Bronchial epithelial cell (primary cell): ENCODE data around the gene ADRA2A. TPM values are rescaled to one million over a fixed set of nuclear protein-coding genes. Genes with fewer than 3 reads are reported as not detected.

ENCODE experiments used
- DNase-seq: peaks from one replicate; pipeline ENCODE4 v3.0.0-alpha.2; 2010; ENCODE audit warnings: low read depth
- FAIRE-seq: peaks from 2 replicates; lab custom pipeline; 2011; peaks lifted over from hg19 to GRCh38; lab: Jason Lieb, UNC
- H3K27me3 ChIP-seq: 2 replicates; pipeline ENCODE4 v1.5.1; 2011; ENCODE audit warnings: low read length; ENCODE audit not compliant: control insufficient read depth, insufficient read depth
- H3K36me3 ChIP-seq: 2 replicates; pipeline ENCODE4 v1.5.1; 2011; ENCODE audit warnings: low read length; ENCODE audit not compliant: control insufficient read depth, insufficient read depth
- H3K4me3 ChIP-seq: 2 replicates; pipeline ENCODE4 v1.5.1; 2011; ENCODE audit warnings: mild to moderate bottlenecking, low read depth, low read length, control low read depth
- total RNA-seq: library from RNA; depleted of rRNA; stranded (reverse); fragments of >200 nt; gene quantifications from 2 replicates; pipeline ENCODE4 v1.2.1, GENCODE V29; 2014
- TF ChIP-seq, protein P1 (sequence below): IDR thresholded peaks from 2 replicates; pipeline ENCODE4 v1.5.1; 2011; ENCODE audit warnings: mild to moderate bottlenecking, moderate library complexity, low read length, control low read depth, inconsistent platforms; ENCODE audit not compliant: insufficient read depth, severe bottlenecking

The ADRA2A gene
- not detected in 2 replicates for total RNA-seq

- DNase-seq = no peak
- H3K4me3 ChIP-seq = peak within 1 kb of the TSS; percentile 30
- H3K27me3 ChIP-seq = peaks cover 40% of the 10 kb centered on the region
- FAIRE-seq = no peak
- H3K36me3 ChIP-seq = no peaks in the 10 kb centered on the region
- TF ChIP-seq, protein P1, sequence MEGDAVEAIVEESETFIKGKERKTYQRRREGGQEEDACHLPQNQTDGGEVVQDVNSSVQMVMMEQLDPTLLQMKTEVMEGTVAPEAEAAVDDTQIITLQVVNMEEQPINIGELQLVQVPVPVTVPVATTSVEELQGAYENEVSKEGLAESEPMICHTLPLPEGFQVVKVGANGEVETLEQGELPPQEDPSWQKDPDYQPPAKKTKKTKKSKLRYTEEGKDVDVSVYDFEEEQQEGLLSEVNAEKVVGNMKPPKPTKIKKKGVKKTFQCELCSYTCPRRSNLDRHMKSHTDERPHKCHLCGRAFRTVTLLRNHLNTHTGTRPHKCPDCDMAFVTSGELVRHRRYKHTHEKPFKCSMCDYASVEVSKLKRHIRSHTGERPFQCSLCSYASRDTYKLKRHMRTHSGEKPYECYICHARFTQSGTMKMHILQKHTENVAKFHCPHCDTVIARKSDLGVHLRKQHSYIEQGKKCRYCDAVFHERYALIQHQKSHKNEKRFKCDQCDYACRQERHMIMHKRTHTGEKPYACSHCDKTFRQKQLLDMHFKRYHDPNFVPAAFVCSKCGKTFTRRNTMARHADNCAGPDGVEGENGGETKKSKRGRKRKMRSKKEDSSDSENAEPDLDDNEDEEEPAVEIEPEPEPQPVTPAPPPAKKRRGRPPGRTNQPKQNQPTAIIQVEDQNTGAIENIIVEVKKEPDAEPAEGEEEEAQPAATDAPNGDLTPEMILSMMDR = no peak
Observed at GRCh38 chr10:111076682-111077478, at the start of gene ADRA2A. TSS of gene ADRA2A (plus strand) at chr10:111077029. CDS start at chr10:111077997, 968 bp downstream.

- FAIRE-seq (no peak), DNase-seq (no peak)
- TF ChIP-seq, protein P1 = no peak
- H3K36me3 ChIP-seq = no peaks in the 10 kb centered on the region
- no peak overlapping the region for H3K4me3 ChIP-seq
- H3K27me3 ChIP-seq = no peaks in the 10 kb centered on the region
Observed at GRCh38 chr10:111030042-111030750, 46.6 kb upstream of the ADRA2A start.

GRCh38 chr10:111034598-111035310 is 42.1 kb upstream of the ADRA2A start:
- DNase-seq (no peak), FAIRE-seq (no peak)
- TF ChIP-seq, protein P1 = no peak
- H3K27me3 ChIP-seq = no peaks in the 10 kb centered on the region
- H3K4me3 ChIP-seq = no peak overlapping the region
- H3K36me3 ChIP-seq = no peaks in the 10 kb centered on the region

- H3K27me3 ChIP-seq = no peaks in the 10 kb centered on the region
- H3K4me3 ChIP-seq = no peak overlapping the region
- no peaks in the 10 kb centered on the region for H3K36me3 ChIP-seq
- TF ChIP-seq, protein P1 = no peak
- no peak for FAIRE-seq
- no peak for DNase-seq
Observed at GRCh38 chr10:111035542-111035941, 41.3 kb upstream of the ADRA2A start.

DNA sequence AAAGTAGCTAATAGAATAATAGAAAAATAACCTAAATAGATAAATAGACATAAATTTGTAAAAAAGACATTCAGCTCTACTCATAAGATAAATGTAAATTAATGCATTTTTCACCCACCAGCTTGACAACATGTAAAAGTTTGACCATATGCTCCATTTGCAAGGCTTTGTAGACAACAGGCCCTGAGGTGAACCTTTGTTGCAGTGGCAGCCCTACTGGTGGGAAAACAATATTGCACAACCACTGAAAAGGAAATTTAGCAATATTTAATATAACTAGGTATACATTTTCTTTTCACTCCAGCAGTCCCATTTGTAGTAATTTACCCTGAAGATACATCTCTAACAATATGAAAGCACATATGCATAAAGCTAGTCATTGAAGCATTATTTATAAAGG is 39.0 kb upstream of the ADRA2A start:
- FAIRE-seq = no peak

More for the DNA sequence above, 39.0 kb upstream of the ADRA2A start:
- TF ChIP-seq, protein P1 = peak; percentile 11
- Histone ChIP-seq H3K4me3 (no peak overlapping the region), H3K27me3 (no peaks in the 10 kb centered on the region), H3K36me3 (no peaks in the 10 kb centered on the region)
- DNase-seq = no peak
